ENCODE results near the gene TBR1.

DNA sequence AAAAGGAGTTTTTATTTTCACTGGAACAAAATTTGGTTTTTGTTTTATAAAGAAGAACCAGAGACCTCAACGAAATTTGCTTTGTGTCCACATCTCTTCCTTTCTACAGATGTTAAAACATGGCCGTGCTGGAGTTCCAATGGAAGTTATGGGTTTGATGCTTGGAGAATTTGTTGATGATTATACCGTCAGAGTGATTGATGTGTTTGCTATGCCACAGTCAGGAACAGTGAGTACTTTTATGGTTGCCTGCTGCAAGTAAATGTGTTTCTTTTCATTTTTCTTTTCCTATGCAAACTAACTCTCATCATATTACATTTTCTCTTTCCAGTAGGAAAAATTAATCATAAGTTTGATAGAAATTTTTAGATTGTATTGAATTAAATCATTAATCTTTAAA, 48.4 kb upstream of the TBR1 start:
- no peak for TF ChIP-seq POLR2A (IDR thresholded peaks at IDR 0.05; ENCODE audit: low read depth, low read length)
- no peak for TF ChIP-seq TAF1 (IDR thresholded peaks at IDR 0.05; ENCODE audit: borderline replicate concordance, low read depth, low read length)

Measured in GM12892 (cell line).